DOHH2 (cell line): ENCODE data around the gene TSEN2.

ENCODE experiments used
- H3F3A ChIP-seq: fragments of 200-600 bp; sonication (generic), shearing (Covaris generic); 2 replicates; pipeline ENCODE4 v1.6.0; 2016; ENCODE audit warnings: antibody characterized with exemption, mild to moderate bottlenecking; ENCODE audit not compliant: control insufficient read depth, insufficient read depth
- H3K27ac ChIP-seq: fragments of 200-600 bp; sonication (generic); 2 replicates; pipeline ENCODE4 v1.5.1; 2014; ENCODE audit warnings: low read depth, mild to moderate bottlenecking, low read length, moderate library complexity
- H3K27me3 ChIP-seq: fragments of 200-600 bp; sonication (generic); 2 replicates; pipeline ENCODE4 v1.6.1; 2014; ENCODE audit warnings: mild to moderate bottlenecking, low read length, mixed read lengths; ENCODE audit not compliant: control insufficient read depth
- H3K36me3 ChIP-seq: fragments of 200-600 bp; sonication (generic); 2 replicates; pipeline ENCODE4 v1.6.1; 2014; ENCODE audit warnings: mild to moderate bottlenecking, low read length, moderate library complexity, mixed read lengths; ENCODE audit not compliant: control insufficient read depth
- H3K4me1 ChIP-seq: fragments of 200-600 bp; sonication (generic); 2 replicates; pipeline ENCODE4 v1.6.1; 2014; ENCODE audit warnings: mild to moderate bottlenecking, low read length, mixed read lengths; ENCODE audit not compliant: control insufficient read depth
- H3K4me2 ChIP-seq: fragments of 200-600 bp; sonication (generic); 2 replicates; pipeline ENCODE4 v1.6.0; 2014; ENCODE audit warnings: mild to moderate bottlenecking, low read length, moderate library complexity
- H3K4me3 ChIP-seq: fragments of 200-600 bp; sonication (generic); 2 replicates; pipeline ENCODE4 v1.5.1; 2014; ENCODE audit warnings: mild to moderate bottlenecking, low read length, mixed read lengths
- H3K79me2 ChIP-seq: fragments of 200-600 bp; sonication (generic); 2 replicates; pipeline ENCODE4 v1.6.1; 2014; ENCODE audit warnings: mild to moderate bottlenecking, low read length, mixed read lengths; ENCODE audit not compliant: control insufficient read depth
- H3K9me2 ChIP-seq: fragments of 200-600 bp; sonication (generic); replicated peaks from 2 replicates; pipeline ENCODE4 v1.6.1; 2014; ENCODE audit warnings: mild to moderate bottlenecking, low read length, mixed read lengths; ENCODE audit not compliant: control insufficient read depth
- H3K9me3 ChIP-seq: fragments of 200-600 bp; sonication (generic); 2 replicates; pipeline ENCODE4 v1.6.1; 2014; ENCODE audit warnings: antibody characterized with exemption, low read length, mixed read lengths; ENCODE audit not compliant: control insufficient read depth, insufficient read depth
- H4K20me1 ChIP-seq: fragments of 200-600 bp; sonication (generic); 2 replicates; pipeline ENCODE4 v1.6.0; 2014; ENCODE audit warnings: low read depth, mild to moderate bottlenecking, antibody characterized with exemption, low read length, moderate library complexity; ENCODE audit not compliant: control insufficient read depth, insufficient read depth
- CTCF ChIP-seq: fragments of 200-600 bp; sonication (generic); IDR thresholded peaks from one replicate; pipeline ENCODE4 v1.5.1; 2014; ENCODE audit warnings: antibody characterized with exemption, mild to moderate bottlenecking, low read depth, low read length; ENCODE audit not compliant: poor library complexity, severe bottlenecking
- EZH2phosphoT487 ChIP-seq: fragments of 200-600 bp; sonication (generic); IDR thresholded peaks from 2 replicates; pipeline ENCODE4 v1.6.1; 2017; ENCODE audit warnings: borderline replicate concordance, mild to moderate bottlenecking, antibody characterized with exemption, low read length, moderate library complexity, mixed read lengths

The TSEN2 gene

DNA sequence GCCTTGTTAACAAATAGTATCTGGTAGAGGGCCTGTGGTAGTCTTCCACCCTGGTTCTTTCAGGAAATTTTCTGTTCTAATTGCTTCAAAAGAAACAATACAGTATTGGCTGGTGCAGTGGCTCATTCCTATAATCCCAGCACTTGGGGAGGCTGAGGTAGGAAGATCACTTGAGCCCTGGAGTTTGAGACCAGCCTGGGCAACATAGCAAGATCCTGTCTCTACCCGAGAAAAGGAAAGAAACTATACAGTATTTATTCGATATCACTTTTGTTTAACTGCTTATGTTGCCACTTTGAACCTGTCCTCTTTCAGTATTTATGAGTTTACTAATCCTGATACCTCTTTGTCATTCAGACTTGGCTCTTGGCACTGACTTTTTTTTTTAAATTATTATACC is 77.1 kb downstream of the TSEN2 start:
- H3K9me2 ChIP-seq = no peaks in the 10 kb centered on the region
- no peak for TF ChIP-seq CTCF
- no peak for TF ChIP-seq EZH2phosphoT487
- H3K27ac ChIP-seq = no peak overlapping the region
- no peaks in the 10 kb centered on the region for H3F3A ChIP-seq
- H3K27me3 ChIP-seq = no peaks in the 10 kb centered on the region
- H3K79me2 ChIP-seq = peaks cover 93% of the 10 kb centered on the region
- peaks cover 26% of the 10 kb centered on the region for H4K20me1 ChIP-seq
- no peaks in the 10 kb centered on the region for H3K9me3 ChIP-seq
- peaks cover 4% of the 10 kb centered on the region; the same call in 1 of the 2 replicates for H3K36me3 ChIP-seq
- peaks cover 35% of the 10 kb centered on the region for H3K4me1 ChIP-seq
- H3K4me2 ChIP-seq = no peak overlapping the region
- no peak overlapping the region for H3K4me3 ChIP-seq

DNA sequence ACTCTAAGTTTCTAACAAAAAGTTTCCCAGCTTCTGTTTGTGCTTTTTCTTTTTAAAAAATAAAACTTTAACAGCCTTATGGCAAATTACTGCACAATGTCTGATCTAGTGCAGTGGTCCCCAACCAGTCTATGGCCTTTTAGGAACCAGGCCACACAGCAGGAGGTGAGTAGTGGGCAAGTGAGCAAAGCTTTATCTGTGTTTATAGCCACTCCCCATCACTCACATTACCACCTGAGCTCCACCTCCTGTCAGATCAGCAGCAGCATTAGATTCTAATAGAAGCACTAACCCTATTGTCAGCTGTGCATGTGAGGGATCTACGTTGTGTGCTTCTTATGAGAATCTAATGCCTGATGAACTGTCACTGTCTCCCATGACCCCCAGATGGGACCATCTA is 78.2 kb downstream of the TSEN2 start:
- H4K20me1 ChIP-seq = peaks cover 26% of the 10 kb centered on the region

GRCh38 chr3:12566976-12567375 is 82.7 kb downstream of the TSEN2 start:
- no peak overlapping the region for H3K4me2 ChIP-seq
- H3K36me3 ChIP-seq = peaks cover 27% of the 10 kb centered on the region
- no peak overlapping the region for H3K4me3 ChIP-seq
- no peaks in the 10 kb centered on the region for H3K9me3 ChIP-seq
- H4K20me1 ChIP-seq = no peaks in the 10 kb centered on the region
- H3K27me3 ChIP-seq = no peaks in the 10 kb centered on the region
- no peak overlapping the region for H3K27ac ChIP-seq
- no peaks in the 10 kb centered on the region for H3F3A ChIP-seq
- no peaks in the 10 kb centered on the region for H3K9me2 ChIP-seq
- TF ChIP-seq EZH2phosphoT487 = no peak
- TF ChIP-seq CTCF = no peak
- no peaks in the 10 kb centered on the region for H3K4me1 ChIP-seq
- H3K79me2 ChIP-seq = peaks cover 67% of the 10 kb centered on the region

More for the DNA sequence above, 78.2 kb downstream of the TSEN2 start:
- Histone ChIP-seq H3K4me1 (peaks cover 35% of the 10 kb centered on the region), H3K27me3 (no peaks in the 10 kb centered on the region), H3K4me2 (no peak overlapping the region), H3K9me2 (no peaks in the 10 kb centered on the region), H3K79me2 (peaks cover 98% of the 10 kb centered on the region), H3K27ac (no peak overlapping the region), H3K4me3 (no peak overlapping the region), H3K36me3 (no peaks in the 10 kb centered on the region), H3F3A (no peaks in the 10 kb centered on the region), H3K9me3 (no peaks in the 10 kb centered on the region)
- no peak for TF ChIP-seq CTCF
- TF ChIP-seq EZH2phosphoT487 = no peak
